DMS114 treated with DMSO at 0.1 percent for 48 hours (cell line): ENCODE measurements around the gene TSPOAP1.

Experiments used
- DNase-seq: peaks from one replicate; lab custom pipeline; 2025; ENCODE audit not compliant: unreplicated experiment; lab: John Stamatoyannopoulos, UW

The TSPOAP1 gene

DNA sequence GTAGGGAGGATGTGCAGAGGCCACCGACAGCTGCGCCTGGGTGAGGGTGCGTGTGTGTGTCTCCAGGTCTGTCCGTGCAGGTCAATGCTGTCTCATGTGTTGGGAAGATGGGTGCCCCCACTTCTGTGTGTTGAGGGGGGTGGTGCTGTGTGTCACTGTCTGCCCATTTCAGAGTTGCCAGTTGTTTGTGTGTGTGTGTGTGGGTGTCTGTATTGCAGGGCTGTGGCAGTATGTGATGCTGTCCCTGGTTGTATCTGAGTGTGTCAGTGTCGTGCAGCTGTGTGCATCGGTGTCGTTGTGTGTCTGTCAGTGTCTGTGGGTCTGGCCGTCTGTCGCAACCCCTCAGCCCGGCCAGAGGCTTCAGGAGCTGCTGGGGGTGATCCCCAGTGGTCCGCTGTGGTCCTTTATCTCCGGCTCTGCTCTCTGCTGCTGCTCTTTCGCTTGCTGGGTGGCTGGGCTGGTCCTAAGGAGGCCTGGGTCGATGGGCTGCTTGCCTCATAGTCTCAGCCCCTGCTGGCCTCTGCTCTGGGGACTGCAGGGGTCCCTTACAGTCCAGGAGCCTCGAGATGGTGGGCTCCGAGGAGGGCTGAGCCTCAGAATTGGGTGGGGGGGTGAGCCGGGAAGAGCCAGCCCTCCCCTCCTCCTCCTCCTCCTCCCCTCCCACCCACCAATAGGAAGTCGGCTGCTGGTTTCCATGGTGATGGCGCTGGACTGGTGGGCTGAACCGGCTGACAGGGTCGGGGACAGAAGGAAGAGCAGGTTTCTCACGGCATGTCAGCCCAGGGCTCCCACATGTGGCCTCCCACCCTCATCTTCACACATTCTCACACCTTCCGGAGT lies at the start of gene TSPOAP1:
Gene TSPOAP1 (minus strand): TSS at position 601 of the 840 bp plus-strand sequence. CDS start 875 bp downstream, outside the sequence.
- DNase-seq, result no peak

DNA sequence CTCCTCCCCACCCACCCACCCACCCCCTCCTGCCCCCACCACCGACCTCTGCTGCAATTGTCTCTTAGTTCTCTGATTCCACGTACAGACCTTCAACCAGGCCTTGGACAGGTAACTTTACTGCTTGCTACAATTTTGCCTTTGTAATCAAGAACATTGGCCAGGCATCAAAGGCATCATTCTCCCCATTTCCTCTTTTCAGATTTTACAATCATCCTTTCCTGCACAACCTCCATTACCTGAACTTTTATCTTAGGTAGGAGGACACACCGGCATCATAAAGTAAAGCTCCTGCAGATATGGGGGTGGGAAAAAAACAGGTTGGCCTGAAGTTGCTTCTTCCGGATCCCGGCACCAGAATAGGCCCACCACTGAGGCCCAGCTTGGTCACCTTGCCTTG lies 49.1 kb upstream of the TSPOAP1 start:
- no peak for DNase-seq

- DNase-seq, result no peak
Observed at GRCh38 chr17:58377093-58377601, 48.6 kb upstream of the TSPOAP1 start.

GRCh38 chr17:58376472-58377000 lies 47.9 kb upstream of the TSPOAP1 start:
- DNase-seq, result no peak

DNA sequence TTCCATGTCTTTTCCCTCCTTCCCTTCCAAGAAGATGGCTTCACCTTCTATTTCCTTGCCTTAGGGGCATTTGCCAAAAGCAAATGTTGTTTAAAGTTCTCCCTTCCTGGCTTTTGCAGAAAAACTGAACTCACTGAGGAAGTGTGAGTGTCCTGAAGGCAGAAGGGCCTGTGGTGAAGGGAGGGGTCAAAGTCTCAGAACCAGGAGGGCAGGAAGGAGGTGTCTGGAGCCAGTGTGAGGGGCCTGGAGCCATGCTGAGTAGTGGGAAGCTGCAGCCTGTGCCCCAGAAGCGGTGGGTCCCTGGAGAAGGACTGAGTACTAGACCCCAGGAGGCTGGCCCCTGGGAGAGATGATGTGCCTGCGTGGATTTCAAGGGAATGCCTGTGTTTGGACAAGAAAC lies 47.2 kb upstream of the TSPOAP1 start:
- DNase-seq, result no peak

- no peak for DNase-seq
Observed at GRCh38 chr17:58375256-58375655, 46.7 kb upstream of the TSPOAP1 start.

GRCh38 chr17:58373923-58374322 lies 45.3 kb upstream of the TSPOAP1 start:
- no peak for DNase-seq

- no peak for DNase-seq
Observed at GRCh38 chr17:58373003-58373402, 44.4 kb upstream of the TSPOAP1 start.

GRCh38 chr17:58371300-58371950 lies 42.8 kb upstream of the TSPOAP1 start:
- DNase-seq, result no peak

GRCh38 chr17:58370716-58371115 lies 42.1 kb upstream of the TSPOAP1 start:
- DNase-seq, result no peak

DNA sequence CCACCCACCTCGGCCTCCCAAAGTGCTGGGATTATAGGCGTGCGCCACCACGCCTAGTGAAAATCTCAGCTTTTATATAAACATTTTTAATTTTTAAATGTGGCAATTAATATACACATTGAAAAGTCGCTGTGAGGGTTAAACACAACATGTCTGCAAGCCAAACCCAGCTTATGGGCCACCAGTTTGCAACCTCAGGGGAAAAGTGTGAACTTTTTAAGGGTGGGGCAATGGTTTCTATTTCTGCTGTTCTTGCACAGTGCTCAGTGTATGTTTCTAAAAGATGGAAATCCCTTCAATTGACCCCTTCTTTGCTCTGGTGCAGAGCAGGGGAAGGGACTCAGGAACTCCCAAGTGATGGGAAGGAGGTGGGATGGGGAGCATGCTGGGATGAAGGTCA lies 41.7 kb upstream of the TSPOAP1 start:
- no peak for DNase-seq

- no peak for DNase-seq
Observed at GRCh38 chr17:58369214-58370031, 40.8 kb upstream of the TSPOAP1 start.

GRCh38 chr17:58368860-58369213 lies 40.2 kb upstream of the TSPOAP1 start:
- DNase-seq, result no peak

GRCh38 chr17:58367461-58367860 lies 38.9 kb upstream of the TSPOAP1 start:
- no peak for DNase-seq

GRCh38 chr17:58365980-58366595 lies 37.5 kb upstream of the TSPOAP1 start:
- DNase-seq, result no peak

DNA sequence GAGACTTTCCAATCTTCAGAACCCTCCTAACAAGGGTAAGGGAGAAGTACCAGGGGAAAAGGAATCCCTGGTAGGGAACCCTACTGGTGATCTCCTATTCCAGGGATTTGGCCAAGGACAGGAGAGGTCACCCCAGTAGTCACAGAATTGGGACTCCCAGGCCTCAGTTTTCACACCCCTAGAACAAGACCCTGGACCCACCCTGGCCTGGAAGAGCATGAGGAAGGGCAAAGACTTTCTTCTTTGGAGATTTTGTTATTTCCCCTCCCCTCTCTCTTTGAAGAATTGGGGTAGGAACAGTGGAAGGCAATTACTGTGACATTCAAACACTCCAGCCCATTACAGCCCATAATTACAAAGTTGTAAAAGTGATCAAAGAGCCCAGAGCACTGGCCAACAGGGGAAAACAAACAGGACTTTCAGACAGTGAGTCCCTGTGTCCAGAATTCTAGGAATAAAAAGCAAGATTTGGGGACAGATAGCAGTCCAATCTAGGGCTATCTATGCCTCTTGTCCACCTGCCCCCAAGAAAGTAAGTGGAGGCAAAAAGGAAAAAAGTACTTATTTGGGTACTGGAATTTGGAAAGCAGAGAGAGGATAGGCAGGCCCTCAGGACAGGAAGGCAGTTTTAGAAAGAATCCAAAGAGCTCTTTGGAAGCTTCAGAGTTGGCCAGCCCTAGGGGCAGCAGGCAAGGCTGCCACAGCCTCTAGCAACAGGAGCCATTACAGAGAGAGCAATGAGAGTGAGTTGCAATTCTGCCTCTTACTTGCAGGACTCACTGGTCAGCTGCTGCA lies 36.8 kb upstream of the TSPOAP1 start:
- no peak for DNase-seq

GRCh38 chr17:58364270-58364942 lies 35.8 kb upstream of the TSPOAP1 start:
- DNase-seq, result no peak

DNA sequence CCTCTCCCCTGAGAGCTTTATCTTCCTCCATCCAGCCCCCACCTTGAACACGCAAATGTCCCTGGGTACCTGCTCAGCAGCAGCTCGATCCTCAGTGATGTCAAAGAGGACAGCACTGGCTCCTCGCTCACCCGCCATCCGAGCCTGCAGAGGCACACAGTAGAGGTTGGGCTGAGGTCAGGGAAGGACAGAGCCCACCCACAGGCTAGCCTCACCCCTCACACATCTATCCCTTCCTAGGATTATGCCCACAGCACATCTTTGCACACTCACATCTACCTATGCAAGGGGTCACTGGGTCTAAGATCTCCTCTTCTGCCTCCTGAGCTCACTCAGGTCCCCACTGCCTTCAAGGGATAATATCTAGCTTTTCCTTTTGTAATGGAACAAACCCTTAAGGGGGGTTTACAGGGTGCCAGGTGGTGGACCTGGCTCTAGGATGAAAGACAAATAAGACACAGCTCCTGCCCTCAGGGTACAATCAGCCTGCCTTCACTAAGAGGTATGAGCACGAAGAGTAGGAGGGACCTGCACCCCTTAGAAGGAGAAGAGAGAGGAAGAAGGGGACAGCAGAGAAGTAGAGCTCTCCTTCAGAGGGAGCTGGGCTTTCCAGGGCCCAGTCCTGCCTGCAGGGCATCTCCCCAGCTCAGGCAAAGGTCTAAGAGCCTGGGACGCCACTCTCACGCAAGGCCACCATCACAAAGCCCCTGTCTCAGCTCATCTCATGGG lies 35.0 kb upstream of the TSPOAP1 start:
- DNase-seq, result no peak
